ENCODE results near the gene POU6F2. TPM values are rescaled to one million over a fixed set of nuclear protein-coding genes. Genes with fewer than 3 reads are reported as not detected.
"Not testable (repeated sequence)": the region's sequence is repeated elsewhere in the genome, so short reads cannot be mapped to it uniquely, and the experiment has no call there.

POU6F2 gene
- total and polyA plus RNA-seq, 5 experiments from 2014 or later = not detected

DNA sequence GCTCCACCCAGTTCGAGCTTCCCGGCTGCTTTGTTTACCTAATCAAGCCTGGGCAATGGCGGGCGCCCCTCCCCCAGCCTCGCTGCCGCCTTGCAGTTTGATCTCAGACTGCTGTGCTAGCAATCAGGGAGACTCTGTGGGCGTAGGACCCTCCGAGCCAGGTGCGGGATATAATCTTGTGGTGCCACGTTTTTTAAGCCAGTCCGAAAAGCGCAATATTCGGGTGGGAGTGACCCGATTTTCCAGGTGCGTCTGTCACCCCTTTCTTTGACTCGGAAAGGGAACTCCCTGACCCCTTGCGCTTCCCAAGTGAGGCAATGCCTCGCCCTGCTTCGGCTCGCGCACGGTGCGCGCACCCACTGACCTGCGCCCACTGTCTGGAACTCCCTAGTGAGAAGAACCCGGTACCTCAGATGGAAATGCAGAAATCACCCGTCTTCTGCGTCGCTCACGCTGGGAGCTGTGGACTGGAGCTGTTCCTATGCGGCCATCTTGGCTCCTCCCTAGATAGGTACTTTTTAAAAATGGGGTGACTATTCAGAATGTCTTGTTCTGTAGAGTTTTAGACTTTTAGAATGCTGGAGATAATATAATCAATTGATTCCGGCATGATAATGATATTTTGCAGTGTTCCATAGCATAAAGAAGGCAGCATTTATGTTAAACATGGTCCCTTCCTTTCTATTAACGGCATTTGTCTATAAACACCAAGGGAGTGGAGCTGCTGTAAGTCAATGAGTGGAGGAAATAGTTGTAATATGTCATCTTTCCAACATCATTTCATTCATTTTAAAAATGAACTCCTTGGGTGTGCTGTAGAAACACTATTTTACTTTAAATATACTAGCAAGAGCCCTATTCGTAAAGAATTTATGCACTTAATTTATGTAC lies 35.6 kb downstream of the POU6F2 start:
- DNase-seq, H3K36me3 Mint-ChIP-seq, H3K4me1 Mint-ChIP-seq, H3K27ac Mint-ChIP-seq, H3K4me3 Mint-ChIP-seq, ATAC-seq, H3K9me3 Mint-ChIP-seq, POLR2A ChIA-PET, H3K27me3 Mint-ChIP-seq: not testable (repeated sequence)

DNA sequence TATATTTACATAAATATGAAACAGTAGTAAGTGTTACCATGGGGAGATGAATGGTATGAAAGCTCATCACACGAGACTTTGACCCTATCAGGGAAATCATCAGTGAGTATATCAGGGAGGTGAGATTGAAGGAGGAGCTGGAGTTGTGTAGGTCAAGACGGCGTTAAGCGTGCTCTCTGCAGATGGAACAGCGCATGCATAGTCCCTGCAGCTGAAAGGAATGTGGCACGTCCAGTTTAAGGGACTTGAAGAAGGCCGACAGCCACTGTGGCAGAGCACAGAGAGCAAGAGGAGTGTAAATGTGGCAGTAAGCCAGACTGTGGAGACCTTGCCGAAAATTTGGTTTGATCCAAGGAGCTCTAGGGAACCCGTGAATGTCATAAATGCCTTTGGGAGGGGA lies 38.9 kb downstream of the POU6F2 start:
- Mint-ChIP-seq H3K4me1 (no peaks in the 10 kb centered on the region), H3K9me3 (peaks cover 0 to 2% (median 0%) of the 10 kb centered on the region in 9 donors), H3K27ac (no peak overlapping the region), H3K4me3 (no peak overlapping the region), H3K36me3 (no peaks in the 10 kb centered on the region), H3K27me3 (no peaks in the 10 kb centered on the region)
- ATAC-seq (no peak), DNase-seq (no peak)
- POLR2A ChIA-PET = no interaction called here

DNA sequence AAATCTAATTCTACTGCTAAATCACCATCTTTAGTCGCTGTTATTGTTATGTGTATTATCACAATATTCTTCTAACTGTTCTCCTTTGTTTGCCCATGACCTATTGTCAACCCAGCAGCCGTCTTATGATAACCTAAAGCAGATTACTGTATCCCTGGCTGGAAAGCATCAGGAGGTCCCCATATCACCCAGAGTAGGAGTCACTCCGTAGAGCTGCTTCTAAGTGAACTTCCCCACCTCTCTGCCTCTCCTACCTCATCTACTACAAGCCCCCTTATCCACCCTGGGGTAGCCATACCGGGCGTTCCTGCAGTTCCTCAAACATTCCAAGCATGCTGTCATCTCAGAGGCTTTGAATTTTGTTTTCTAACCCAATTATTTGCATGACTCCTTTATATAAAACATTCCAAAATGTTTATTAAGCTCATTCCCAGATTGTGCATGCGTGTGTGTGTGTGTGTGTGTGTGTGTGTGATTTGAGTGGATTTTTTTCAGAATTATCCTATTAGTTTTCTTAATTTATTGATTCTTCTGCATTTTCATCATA lies 39.7 kb downstream of the POU6F2 start:
- Mint-ChIP-seq H3K36me3 (no peaks in the 10 kb centered on the region), H3K4me1 (no peaks in the 10 kb centered on the region), H3K4me3 (no peak overlapping the region), H3K27me3 (no peaks in the 10 kb centered on the region), H3K9me3 (peaks cover 0 to 2% (median under 1%) of the 10 kb centered on the region in 9 donors), H3K27ac (no peak overlapping the region)
- ATAC-seq (no peak), DNase-seq (no peak)
- POLR2A ChIA-PET = no interaction called here

DNA sequence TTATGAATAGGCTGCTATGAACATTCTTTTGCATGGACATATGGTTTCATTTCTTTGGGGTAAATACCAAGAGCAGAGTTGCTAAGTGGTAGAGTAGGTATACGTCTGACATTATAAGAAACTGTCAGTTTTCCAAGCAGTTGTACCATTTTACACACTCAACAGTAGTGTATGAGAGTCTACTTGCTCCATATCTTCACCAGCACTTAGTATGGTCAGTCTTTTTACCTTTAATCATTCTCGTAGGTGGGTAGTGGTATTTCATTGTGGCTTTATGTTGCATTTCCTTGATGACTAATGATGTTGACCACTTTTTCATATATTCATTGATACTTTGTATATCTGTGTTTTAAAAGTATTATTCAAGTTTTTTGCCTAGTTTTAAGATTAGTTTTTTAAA lies 45.1 kb downstream of the POU6F2 start:
- H3K27ac Mint-ChIP-seq = no peak overlapping the region
- peaks cover 0 to 5% (median 0%) of the 10 kb centered on the region in 5 donors for H3K27me3 Mint-ChIP-seq
- no peaks in the 10 kb centered on the region for H3K4me1 Mint-ChIP-seq
- H3K9me3 Mint-ChIP-seq = peaks cover 0 to 13% (median 7%) of the 10 kb centered on the region in 9 donors
- no peak overlapping the region for H3K4me3 Mint-ChIP-seq
- ATAC-seq (no peak), DNase-seq (no peak)
- H3K36me3 Mint-ChIP-seq = no peaks in the 10 kb centered on the region
- POLR2A ChIA-PET = no interaction called here

DNA sequence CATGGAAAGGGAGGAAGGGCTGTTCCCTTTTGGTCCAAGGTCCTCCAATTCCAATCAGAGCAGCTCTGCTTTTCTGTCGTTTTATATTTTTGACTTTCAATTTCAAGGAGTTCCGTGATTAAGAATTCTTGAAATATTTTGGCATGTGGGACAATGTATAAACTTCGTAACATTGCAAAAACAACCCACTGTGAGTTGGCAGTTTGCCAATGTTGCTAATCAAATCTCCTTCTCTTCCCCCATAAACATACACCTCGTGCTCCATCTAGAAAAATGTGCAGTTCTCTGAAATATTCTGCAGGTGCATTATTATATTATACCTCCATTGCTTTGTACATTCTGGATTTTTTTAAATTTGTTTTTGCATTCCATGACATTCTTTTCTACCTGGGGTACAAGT lies 49.8 kb downstream of the POU6F2 start:
- Mint-ChIP-seq H3K9me3 (peaks cover 0 to 12% (median 4%) of the 10 kb centered on the region in 9 donors), H3K36me3 (no peaks in the 10 kb centered on the region), H3K4me3 (no peak overlapping the region), H3K27ac (no peak overlapping the region), H3K27me3 (peaks cover 0 to 5% (median 3%) of the 10 kb centered on the region in 5 donors), H3K4me1 (no peaks in the 10 kb centered on the region)
- POLR2A ChIA-PET = no interaction called here
- ATAC-seq = no peak
- no peak for DNase-seq

DNA sequence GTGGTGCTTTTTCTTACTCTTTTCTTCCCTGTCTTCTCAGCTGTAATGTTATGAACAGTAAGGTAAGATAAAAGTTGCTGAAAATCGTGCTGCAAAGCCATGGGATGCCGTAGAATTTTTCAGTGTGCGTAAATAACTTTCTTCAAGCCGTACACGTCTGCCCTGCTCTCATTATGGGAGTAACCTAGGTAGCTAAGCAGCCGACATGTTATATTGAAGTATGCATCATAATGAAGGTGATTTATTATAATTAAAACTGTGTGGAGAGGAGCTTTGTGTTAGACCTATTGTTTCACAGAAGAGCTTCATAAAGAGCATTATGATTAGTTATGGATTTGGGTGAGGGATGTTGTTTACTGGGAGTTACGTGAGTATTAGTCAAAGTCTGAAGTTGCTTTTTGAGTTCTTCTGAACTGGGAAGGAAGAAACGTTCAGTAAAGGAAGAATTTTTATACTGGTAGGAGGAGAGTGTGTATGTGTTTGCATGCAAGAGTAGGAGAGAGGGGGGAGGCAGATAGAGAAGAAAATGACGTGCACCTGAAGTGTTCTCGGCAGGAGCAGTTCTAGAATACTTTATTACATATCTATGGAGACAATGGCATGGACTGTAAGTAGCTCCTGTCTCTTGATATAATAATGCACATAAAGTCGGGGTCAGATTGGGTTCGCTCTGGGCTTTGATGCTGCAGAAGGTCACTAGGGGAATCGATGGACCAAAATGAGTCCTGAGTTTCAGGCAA lies 56.3 kb downstream of the POU6F2 start:
- H3K36me3 Mint-ChIP-seq = no peaks in the 10 kb centered on the region
- DNase-seq (no peak), ATAC-seq (no peak)
- H3K9me3 Mint-ChIP-seq = no peaks in the 10 kb centered on the region
- H3K4me1 Mint-ChIP-seq = no peaks in the 10 kb centered on the region
- H3K27ac Mint-ChIP-seq = no peak overlapping the region
- POLR2A ChIA-PET = no interaction called here
- H3K27me3 Mint-ChIP-seq = peaks cover 0 to 10% (median 7%) of the 10 kb centered on the region in 5 donors
- H3K4me3 Mint-ChIP-seq = no peak overlapping the region

DNA sequence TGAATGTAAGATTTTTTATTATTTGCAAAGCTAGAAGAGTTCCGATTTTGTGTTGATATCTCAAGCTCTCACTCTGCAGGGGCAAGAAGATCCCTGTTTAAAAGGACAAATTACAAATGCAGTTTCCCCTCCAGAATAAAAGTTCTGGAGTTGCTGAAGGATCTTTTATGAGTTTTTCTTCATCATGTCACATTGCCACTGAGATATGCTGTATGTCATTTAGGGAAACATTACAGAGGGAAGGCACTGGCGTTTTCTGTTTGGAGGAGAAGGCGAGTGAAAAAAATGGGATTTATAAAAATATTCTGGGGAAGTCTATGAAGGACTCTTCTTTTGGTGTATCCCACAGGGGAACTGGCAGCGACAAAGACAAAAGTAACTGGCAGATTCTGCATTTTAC lies 57.4 kb downstream of the POU6F2 start:
- Mint-ChIP-seq H3K4me1 (no peaks in the 10 kb centered on the region), H3K27me3 (peaks cover 0 to 8% (median 7%) of the 10 kb centered on the region in 5 donors), H3K36me3 (no peaks in the 10 kb centered on the region), H3K4me3 (no peak overlapping the region), H3K27ac (no peak overlapping the region), H3K9me3 (no peaks in the 10 kb centered on the region)
- DNase-seq (no peak), ATAC-seq (no peak)
- POLR2A ChIA-PET = interaction anchor here (0.6 kb wide), 1 partner anchor 275 kb away, joined by 3 read pairs; no protein-coding TSS in a partner anchor

DNA sequence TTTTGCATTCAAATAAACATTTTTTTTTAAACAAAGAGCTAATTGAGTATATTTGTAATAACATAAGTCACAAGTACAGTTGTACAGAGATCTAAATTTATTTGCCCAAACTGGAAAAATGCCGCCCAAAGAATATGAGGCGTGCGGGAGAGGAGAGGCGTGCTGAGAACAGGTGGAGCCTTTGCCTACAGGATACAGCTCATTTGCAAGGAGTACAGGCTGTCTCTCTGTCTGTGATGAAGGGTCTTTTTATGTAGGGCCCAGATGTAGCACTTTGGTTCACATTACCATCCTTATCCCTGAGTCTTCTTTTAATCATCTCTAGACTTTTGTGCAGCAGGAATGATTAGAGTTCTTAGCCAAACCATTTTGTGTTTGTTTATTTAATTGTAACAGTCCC lies 58.2 kb downstream of the POU6F2 start:
- no peaks in the 10 kb centered on the region for H3K9me3 Mint-ChIP-seq

DNA sequence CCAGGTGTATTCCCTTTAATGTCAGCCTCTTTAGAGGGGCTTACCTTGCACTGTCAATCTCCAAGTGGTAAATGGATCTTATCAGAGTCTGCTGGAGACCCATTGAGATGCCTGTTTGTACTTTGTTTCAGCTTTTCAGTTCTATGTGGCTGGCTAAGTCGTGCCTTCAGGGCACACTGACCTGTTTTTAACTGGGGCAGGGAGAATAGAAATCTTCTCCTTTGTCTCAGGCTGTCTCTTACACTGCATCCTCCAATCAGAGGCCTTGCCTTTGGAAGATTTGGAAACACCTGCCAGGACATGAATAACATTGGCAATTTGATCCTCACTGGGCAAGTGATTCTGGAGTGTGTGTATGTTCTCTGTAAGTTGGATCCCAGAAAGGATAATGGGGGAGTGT lies 65.0 kb downstream of the POU6F2 start:
- ATAC-seq = no peak
- POLR2A ChIA-PET = no interaction called here
- H3K36me3 Mint-ChIP-seq = no peaks in the 10 kb centered on the region
- DNase-seq = no peak
- H3K4me3 Mint-ChIP-seq = no peak overlapping the region
- H3K9me3 Mint-ChIP-seq = no peaks in the 10 kb centered on the region
- no peaks in the 10 kb centered on the region for H3K4me1 Mint-ChIP-seq
- H3K27me3 Mint-ChIP-seq = peaks cover 0 to 5% (median 1%) of the 10 kb centered on the region in 5 donors
- no peak overlapping the region for H3K27ac Mint-ChIP-seq

More for the DNA sequence above, 58.2 kb downstream of the POU6F2 start:
- Mint-ChIP-seq H3K4me1 (no peaks in the 10 kb centered on the region), H3K27ac (no peak overlapping the region), H3K36me3 (no peaks in the 10 kb centered on the region), H3K27me3 (peaks cover 0 to 7% (median 7%) of the 10 kb centered on the region in 5 donors), H3K4me3 (no peak overlapping the region)
- ATAC-seq = no peak
- no peak for DNase-seq
- POLR2A ChIA-PET = interaction anchor here (0.6 kb wide), 1 partner anchor 275 kb away, joined by 3 read pairs; no protein-coding TSS in a partner anchor

DNA sequence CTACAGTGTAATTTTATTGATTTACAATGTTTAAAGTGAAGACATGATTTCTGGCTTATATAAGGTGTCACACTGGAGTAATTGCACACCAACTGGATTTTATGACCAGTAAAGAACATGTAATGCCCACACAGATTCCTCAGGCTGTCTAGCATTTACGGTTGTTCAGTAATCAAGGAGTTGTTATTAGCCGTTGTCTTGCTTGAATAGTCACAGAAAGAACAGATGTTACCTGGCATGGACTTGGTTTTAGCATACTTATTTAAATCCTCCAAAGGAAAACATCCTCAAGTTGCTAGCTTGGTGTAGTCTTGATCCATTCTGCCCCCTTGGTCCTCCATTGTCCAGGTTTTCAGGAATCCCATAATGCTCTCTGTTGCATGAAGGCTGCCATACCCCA lies 65.8 kb downstream of the POU6F2 start:
- ATAC-seq = no peak
- POLR2A ChIA-PET = no interaction called here

DNA sequence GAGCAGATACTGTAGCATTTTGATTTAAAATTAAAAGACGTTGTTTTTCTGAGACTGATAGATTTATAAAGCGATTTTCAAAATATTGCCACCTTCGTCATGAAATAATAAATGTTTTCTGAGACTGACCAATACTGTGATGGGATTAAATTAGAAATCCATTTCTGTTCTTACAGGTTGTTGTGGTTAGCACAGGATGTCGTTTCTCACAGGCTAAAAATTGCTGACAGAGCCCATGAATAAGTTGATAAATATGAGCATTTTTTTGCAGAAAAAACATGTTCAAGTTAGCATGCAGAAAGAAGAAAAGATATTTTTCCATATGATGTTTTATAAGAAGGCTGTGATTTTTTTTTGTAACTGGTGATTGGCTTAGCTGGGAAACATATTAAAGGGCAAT lies 66.8 kb downstream of the POU6F2 start:
- H3K4me3 Mint-ChIP-seq = no peak overlapping the region
- POLR2A ChIA-PET = no interaction called here
- DNase-seq (no peak), ATAC-seq (no peak)
- no peak overlapping the region for H3K27ac Mint-ChIP-seq
- H3K9me3 Mint-ChIP-seq = peaks cover 0 to 5% (median 0%) of the 10 kb centered on the region in 9 donors
- H3K27me3 Mint-ChIP-seq = peaks cover 4 to 11% (median 5%) of the 10 kb centered on the region in 5 donors
- no peaks in the 10 kb centered on the region for H3K4me1 Mint-ChIP-seq
- H3K36me3 Mint-ChIP-seq = no peaks in the 10 kb centered on the region

More for the DNA sequence above, 65.8 kb downstream of the POU6F2 start:
- no peaks in the 10 kb centered on the region for H3K36me3 Mint-ChIP-seq
- no peak overlapping the region for H3K4me3 Mint-ChIP-seq
- no peak for DNase-seq
- no peaks in the 10 kb centered on the region for H3K4me1 Mint-ChIP-seq
- H3K27ac Mint-ChIP-seq = no peak overlapping the region
- H3K9me3 Mint-ChIP-seq = no peaks in the 10 kb centered on the region
- H3K27me3 Mint-ChIP-seq = peaks cover 0 to 7% (median 2%) of the 10 kb centered on the region in 5 donors

DNA sequence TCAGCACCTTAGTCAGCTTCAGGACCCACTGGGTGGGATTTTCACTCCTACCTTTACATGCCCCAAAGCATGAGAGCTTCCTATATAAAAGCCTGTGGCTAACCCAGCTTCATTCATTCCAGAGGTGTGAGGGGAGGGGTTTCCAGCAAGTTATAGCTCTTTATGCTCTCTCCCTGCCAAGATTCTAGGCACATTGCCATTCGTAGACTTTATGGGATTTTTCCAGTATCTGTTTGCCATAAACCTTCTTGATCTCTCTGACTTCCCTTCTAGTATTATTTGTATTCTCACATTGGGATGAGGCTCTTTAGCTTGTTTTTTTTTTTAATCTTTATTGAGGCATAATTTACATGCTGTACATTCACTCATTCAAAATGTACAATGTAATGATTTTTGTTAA lies 67.5 kb downstream of the POU6F2 start:
- POLR2A ChIA-PET = no interaction called here
- H3K36me3 Mint-ChIP-seq = no peaks in the 10 kb centered on the region
- H3K9me3 Mint-ChIP-seq = peaks cover 0 to 5% (median 0%) of the 10 kb centered on the region in 9 donors
- no peak overlapping the region for H3K4me3 Mint-ChIP-seq
- DNase-seq = no peak
- ATAC-seq = no peak
- peaks cover 4 to 12% (median 6%) of the 10 kb centered on the region in 5 donors for H3K27me3 Mint-ChIP-seq
- H3K27ac Mint-ChIP-seq = no peak overlapping the region
- H3K4me1 Mint-ChIP-seq = no peaks in the 10 kb centered on the region

DNA sequence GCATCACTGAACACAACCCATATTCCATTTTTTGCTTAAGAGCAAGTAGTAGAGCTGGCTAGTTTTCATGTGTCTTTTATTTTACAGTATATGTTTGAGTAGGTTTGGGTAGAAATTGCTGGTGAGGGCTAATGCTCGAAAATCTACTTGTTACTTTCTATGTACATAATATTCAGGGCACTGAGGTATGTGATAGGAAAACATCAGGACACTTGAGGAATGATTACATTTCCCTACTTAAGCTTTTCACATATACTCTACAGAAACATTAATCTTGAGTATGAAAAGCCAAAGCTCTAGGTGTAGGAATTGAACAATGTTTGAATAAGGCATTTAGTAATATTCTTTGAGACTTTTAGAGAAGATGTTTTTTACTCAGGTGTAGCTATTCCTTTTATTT lies 73.6 kb downstream of the POU6F2 start:
- ATAC-seq (no peak), DNase-seq (no peak)
- POLR2A ChIA-PET = no interaction called here
- H3K9me3 Mint-ChIP-seq = peaks cover 0 to 19% (median 3%) of the 10 kb centered on the region in 9 donors
- H3K27ac Mint-ChIP-seq = no peak overlapping the region
- H3K36me3 Mint-ChIP-seq = peaks cover 0 to 10% (median 0%) of the 10 kb centered on the region in 3 donors
- H3K4me3 Mint-ChIP-seq = no peak overlapping the region
- H3K4me1 Mint-ChIP-seq = no peaks in the 10 kb centered on the region
- peaks cover 5 to 14% (median 12%) of the 10 kb centered on the region in 5 donors for H3K27me3 Mint-ChIP-seq
